Stimulated activated naive CD4-positive, alpha-beta T cell (primary cell): ENCODE data around the gene UNC13A.

Source experiments
- DNase-seq, 6 experiments: peaks; one replicate each; lab custom pipeline; 2025; lab: John Stamatoyannopoulos, UW

UNC13A gene

GRCh38 chr19:17626456-17627015 lies 61.6 kb downstream of the UNC13A start:
- DNase-seq = no peak

GRCh38 chr19:17625980-17626379 lies 62.2 kb downstream of the UNC13A start:
- no peak for DNase-seq

GRCh38 chr19:17625043-17625442 lies 63.1 kb downstream of the UNC13A start:
- no peak for DNase-seq

GRCh38 chr19:17624314-17624991 lies 63.7 kb downstream of the UNC13A start:
- no peak for DNase-seq

- DNase-seq = no peak
Measured at GRCh38 chr19:17623224-17623935, 64.8 kb downstream of the UNC13A start.

GRCh38 chr19:17620696-17621095 lies 67.5 kb downstream of the UNC13A start:
- DNase-seq = no peak

- DNase-seq = no peak
Measured at GRCh38 chr19:17618936-17619335, 69.2 kb downstream of the UNC13A start.

GRCh38 chr19:17618281-17618903 lies 69.8 kb downstream of the UNC13A start:
- DNase-seq = no peak

GRCh38 chr19:17617807-17618192 lies 70.4 kb downstream of the UNC13A start:
- DNase-seq = no peak

- no peak for DNase-seq
Measured at GRCh38 chr19:17616961-17617806, 71.0 kb downstream of the UNC13A start.

GRCh38 chr19:17616686-17616960 lies 71.5 kb downstream of the UNC13A start:
- no peak for DNase-seq

GRCh38 chr19:17615889-17616685 lies 72.1 kb downstream of the UNC13A start:
- DNase-seq = no peak

GRCh38 chr19:17614476-17614875 lies 73.7 kb downstream of the UNC13A start:
- DNase-seq = no peak

- no peak for DNase-seq
Measured at GRCh38 chr19:17611462-17612244, 76.5 kb downstream of the UNC13A start.

- DNase-seq = peak in 1 of 6 experiments; percentile 15
Measured at GRCh38 chr19:17610384-17610783, 77.8 kb downstream of the UNC13A start.

GRCh38 chr19:17607936-17608335 lies 80.2 kb downstream of the UNC13A start:
- no peak for DNase-seq

- no peak for DNase-seq
Measured at GRCh38 chr19:17606590-17607185, 81.5 kb downstream of the UNC13A start.

GRCh38 chr19:17605761-17606589 lies 82.2 kb downstream of the UNC13A start:
- DNase-seq = peak; percentile 80 to 86 (median 83)

- no peak for DNase-seq
Measured at GRCh38 chr19:17605117-17605516, 83.0 kb downstream of the UNC13A start.
